ENCODE data around the gene SWI5.

GRCh38 chr9:128271512-128271911 lies 4.6 kb upstream of the SWI5 start:
- no peak for TF ChIP-seq TAF1 (IDR thresholded peaks at IDR 0.05; ENCODE audit: borderline replicate concordance, low read depth, low read length)
- TF ChIP-seq POLR2A (IDR thresholded peaks at IDR 0.05; ENCODE audit: low read depth, low read length), result no peak
